ENCODE data around the gene YWHAG. TPM values are rescaled to one million over a fixed set of nuclear protein-coding genes. Genes with fewer than 3 reads are reported as not detected.
A peak's percentile ranks its signal among the peaks of the same experiment; 100 is the strongest.

Gene YWHAG
- total and polyA plus RNA-seq, 2 of the 13 experiments (the other 11 are each of a cell fraction or from before 2014, with no cell fraction given), result 36.9 to 67.5 TPM

GRCh38 chr7:76302347-76303201, 56.2 kb downstream of the YWHAG start, which contains the start of gene HSPB1 (continued):
- TF ChIP-seq HMGXB4 (CRISPR knock-in tag; IDR thresholded peaks at IDR 0.05; ENCODE audit: borderline replicate concordance in 1 of 2, low read depth in 1 of 2) (peak in 1 of 2 experiments; percentile 68; a peak in 3 of 4 replicates), ZNF276 (CRISPR knock-in tag; IDR thresholded peaks at IDR 0.05; ENCODE audit: low read depth) (peak; percentile 83), FOXC1 (CRISPR knock-in tag; IDR thresholded peaks at IDR 0.05; ENCODE audit: borderline replicate concordance) (peak; percentile 81; the same call in 1 of the 2 replicates), AGO1 (IDR thresholded peaks at IDR 0.05; ENCODE audit: low read depth, low read length, poor library complexity, severe bottlenecking) (no peak), ZNF766 (CRISPR knock-in tag; IDR thresholded peaks at IDR 0.05; ENCODE audit: borderline replicate concordance) (peak; percentile 53; the same call in 1 of the 2 replicates), ATF4 (CRISPR knock-in tag; IDR thresholded peaks at IDR 0.05) (0 out of 4 replicates have a peak, but pooled peaks of 1 of the 2 experiments have one; percentile 11), ZNF275 (CRISPR knock-in tag; IDR thresholded peaks at IDR 0.05; ENCODE audit: borderline replicate concordance) (peak; percentile 34; the same call in 1 of the 2 replicates), YY1 (IDR thresholded peaks at IDR 0.05; ENCODE audit: insufficient read depth, insufficient replicate concordance, low read depth, low read length) (no peak), LBX2 (CRISPR knock-in tag; IDR thresholded peaks at IDR 0.05; ENCODE audit: borderline replicate concordance) (no peak), SALL2 (CRISPR knock-in tag; IDR thresholded peaks at IDR 0.05) (peak; percentile 37; the same call in 1 of the 2 replicates), CENPT (CRISPR knock-in tag; IDR thresholded peaks at IDR 0.05; ENCODE audit: low read depth) (0 out of 2 replicates have a peak, but pooled peaks have one; percentile 23), THRA (CRISPR knock-in tag; IDR thresholded peaks at IDR 0.05; ENCODE audit: borderline replicate concordance) (no peak), RFXAP (CRISPR knock-in tag; IDR thresholded peaks at IDR 0.05; ENCODE audit: borderline replicate concordance) (peak; percentile 27; the same call in 1 of the 2 replicates), ZNF800 (CRISPR knock-in tag; IDR thresholded peaks at IDR 0.05) (peak; percentile 80; the same call in 1 of the 2 replicates)
